Mononuclear cell (primary cell): ENCODE measurements around the gene CRMP1. TPM values are rescaled to one million over a fixed set of nuclear protein-coding genes. Genes with fewer than 3 reads are reported as not detected.

ENCODE experiments used
- H3K27me3 ChIP-seq: 2 replicates; pipeline ENCODE4 v1.6.0; 2011; ENCODE audit warnings: low read length, control low read depth; ENCODE audit not compliant: insufficient read depth
- H3K4me1 ChIP-seq: 2 replicates; pipeline ENCODE4 v1.5.1; 2011; ENCODE audit warnings: mild to moderate bottlenecking, low read length, control low read depth; ENCODE audit not compliant: insufficient read depth
- H3K4me3 ChIP-seq: 2 replicates; pipeline ENCODE4 v1.5.1; 2011; ENCODE audit warnings: mild to moderate bottlenecking, low read length, moderate library complexity
- H3K9me3 ChIP-seq: 2 replicates; pipeline ENCODE4 v1.5.1; 2011; ENCODE audit warnings: low read depth, mild to moderate bottlenecking, control low read depth, low read length
- total RNA-seq: library from RNA; depleted of rRNA; stranded (reverse); fragments of >200 nt; gene quantifications from one replicate; pipeline ENCODE4 v1.2.3, GENCODE V29; 2012

CRMP1 gene
- total RNA-seq, 1 donor: not detected

- Histone ChIP-seq H3K9me3 (no peaks in the 10 kb centered on the region), H3K4me1 (no peaks in the 10 kb centered on the region), H3K4me3 (no peak overlapping the region), H3K27me3 (no peaks in the 10 kb centered on the region)
Measured at GRCh38 chr4:5797866-5798265, 95.0 kb downstream of the CRMP1 start.

- Histone ChIP-seq H3K4me1 (no peaks in the 10 kb centered on the region), H3K9me3 (no peaks in the 10 kb centered on the region), H3K27me3 (no peaks in the 10 kb centered on the region), H3K4me3 (no peak overlapping the region)
Measured at GRCh38 chr4:5796976-5797375, 95.9 kb downstream of the CRMP1 start.

GRCh38 chr4:5795580-5795979 is 97.3 kb downstream of the CRMP1 start:
- no peak overlapping the region for H3K4me3 ChIP-seq
- H3K9me3 ChIP-seq: no peaks in the 10 kb centered on the region
- H3K27me3 ChIP-seq: no peaks in the 10 kb centered on the region
- H3K4me1 ChIP-seq: no peaks in the 10 kb centered on the region

- Histone ChIP-seq H3K4me1 (no peaks in the 10 kb centered on the region), H3K9me3 (no peaks in the 10 kb centered on the region), H3K4me3 (no peak overlapping the region), H3K27me3 (no peaks in the 10 kb centered on the region)
Measured at GRCh38 chr4:5793514-5793913, 99.4 kb downstream of the CRMP1 start.

- no peak overlapping the region for H3K4me3 ChIP-seq
- H3K27me3 ChIP-seq: no peaks in the 10 kb centered on the region
- no peaks in the 10 kb centered on the region for H3K4me1 ChIP-seq
- no peaks in the 10 kb centered on the region for H3K9me3 ChIP-seq
Measured at GRCh38 chr4:5791654-5792053, 101.2 kb downstream of the CRMP1 start.

- H3K4me1 ChIP-seq: no peaks in the 10 kb centered on the region
- no peak overlapping the region for H3K4me3 ChIP-seq
- no peaks in the 10 kb centered on the region for H3K9me3 ChIP-seq
- no peaks in the 10 kb centered on the region for H3K27me3 ChIP-seq
Measured at GRCh38 chr4:5790546-5790857, 102.4 kb downstream of the CRMP1 start.

GRCh38 chr4:5789141-5789540 is 103.7 kb downstream of the CRMP1 start:
- H3K27me3 ChIP-seq: no peaks in the 10 kb centered on the region
- H3K4me3 ChIP-seq: no peak overlapping the region
- H3K9me3 ChIP-seq: no peaks in the 10 kb centered on the region
- H3K4me1 ChIP-seq: no peaks in the 10 kb centered on the region

- no peaks in the 10 kb centered on the region for H3K27me3 ChIP-seq
- no peaks in the 10 kb centered on the region for H3K9me3 ChIP-seq
- H3K4me3 ChIP-seq: no peak overlapping the region
- H3K4me1 ChIP-seq: no peaks in the 10 kb centered on the region
Measured at GRCh38 chr4:5788144-5788543, 104.7 kb downstream of the CRMP1 start.

- H3K27me3 ChIP-seq: no peaks in the 10 kb centered on the region
- no peak overlapping the region for H3K4me3 ChIP-seq
Measured at GRCh38 chr4:5787311-5787710, 105.6 kb downstream of the CRMP1 start.

GRCh38 chr4:5785806-5786680 is 106.8 kb downstream of the CRMP1 start:
- no peaks in the 10 kb centered on the region for H3K27me3 ChIP-seq
- H3K9me3 ChIP-seq: no peaks in the 10 kb centered on the region
- no peak overlapping the region for H3K4me3 ChIP-seq
- no peaks in the 10 kb centered on the region for H3K4me1 ChIP-seq

More at GRCh38 chr4:5787311-5787710, 105.6 kb downstream of the CRMP1 start:
- no peaks in the 10 kb centered on the region for H3K4me1 ChIP-seq
- H3K9me3 ChIP-seq: no peaks in the 10 kb centered on the region

GRCh38 chr4:5784960-5785611 is 107.8 kb downstream of the CRMP1 start:
- H3K4me3 ChIP-seq: no peak overlapping the region
- no peaks in the 10 kb centered on the region for H3K27me3 ChIP-seq
- no peaks in the 10 kb centered on the region for H3K9me3 ChIP-seq
- H3K4me1 ChIP-seq: no peaks in the 10 kb centered on the region

- no peak overlapping the region for H3K4me3 ChIP-seq
- no peaks in the 10 kb centered on the region for H3K27me3 ChIP-seq
- no peaks in the 10 kb centered on the region for H3K9me3 ChIP-seq
- no peaks in the 10 kb centered on the region for H3K4me1 ChIP-seq
Measured at GRCh38 chr4:5784021-5784420, 108.9 kb downstream of the CRMP1 start.

- Histone ChIP-seq H3K27me3 (no peaks in the 10 kb centered on the region), H3K9me3 (no peaks in the 10 kb centered on the region), H3K4me3 (no peak overlapping the region), H3K4me1 (no peaks in the 10 kb centered on the region)
Measured at GRCh38 chr4:5783486-5783885, 109.4 kb downstream of the CRMP1 start.

GRCh38 chr4:5782829-5783476 is 109.9 kb downstream of the CRMP1 start:
- H3K9me3 ChIP-seq: no peaks in the 10 kb centered on the region
- H3K27me3 ChIP-seq: no peaks in the 10 kb centered on the region
- no peaks in the 10 kb centered on the region for H3K4me1 ChIP-seq
- no peak overlapping the region for H3K4me3 ChIP-seq

- no peak overlapping the region for H3K4me3 ChIP-seq
- no peaks in the 10 kb centered on the region for H3K27me3 ChIP-seq
- no peaks in the 10 kb centered on the region for H3K4me1 ChIP-seq
- H3K9me3 ChIP-seq: peaks cover under 1% of the 10 kb centered on the region
Measured at GRCh38 chr4:5781691-5782090, 111.2 kb downstream of the CRMP1 start.
